Stimulated activated CD4-positive, alpha-beta T cell treated with anti-CD3 and anti-CD28 coated beads, Interleukin-12 subunit alpha, Interleukin-12 subunit beta, amount 100 ng/mL, for 4 hours (primary cell): ENCODE data around the gene MEN1.

Experiments
- DNase-seq: peaks from one replicate; pipeline ENCODE4 v3.0.0-alpha.2; 2020

Gene MEN1

GRCh38 chr11:64845129-64845775 lies 34.9 kb upstream of the MEN1 start:
- no peak for DNase-seq

- peak; percentile 55 for DNase-seq
Observed at GRCh38 chr11:64844330-64845128, 34.2 kb upstream of the MEN1 start, which contains the start of gene CDC42BPG. CDC42BPG (minus strand) TSS chr11:64844653; CDS start chr11:64844569, 84 bp downstream.

DNA sequence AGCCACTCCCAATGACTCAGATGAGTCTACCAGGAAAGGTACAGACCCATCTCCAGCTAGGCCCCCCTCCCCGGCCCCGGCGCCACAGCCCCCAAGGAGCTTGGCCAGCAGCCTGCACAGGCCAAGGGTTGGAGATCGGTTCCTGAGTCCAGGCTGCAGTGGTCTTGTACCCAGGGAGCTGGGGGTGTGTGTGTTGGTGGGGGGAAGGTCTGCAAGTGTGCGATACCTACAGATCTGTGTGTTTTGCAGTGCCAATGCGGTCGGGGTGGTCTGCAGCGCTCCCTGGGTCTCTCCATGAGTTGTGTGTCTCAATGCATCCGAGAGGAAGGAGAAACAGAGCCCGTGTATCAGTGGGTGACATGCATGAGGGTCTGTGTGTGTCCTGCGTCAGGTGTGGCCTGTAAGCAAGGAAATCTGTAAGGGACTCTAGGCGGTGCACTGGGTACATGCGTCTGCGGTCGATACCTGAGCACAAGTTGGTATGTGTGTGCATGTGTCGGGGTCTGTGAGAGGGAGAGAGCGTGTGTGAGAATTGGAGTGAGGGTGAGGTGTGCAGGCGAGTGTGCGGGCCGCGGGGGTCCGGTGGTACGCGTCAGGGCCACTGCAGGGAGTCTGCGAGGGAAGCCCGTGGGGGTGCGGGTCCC lies 33.5 kb upstream of the MEN1 start:
- no peak for DNase-seq

DNA sequence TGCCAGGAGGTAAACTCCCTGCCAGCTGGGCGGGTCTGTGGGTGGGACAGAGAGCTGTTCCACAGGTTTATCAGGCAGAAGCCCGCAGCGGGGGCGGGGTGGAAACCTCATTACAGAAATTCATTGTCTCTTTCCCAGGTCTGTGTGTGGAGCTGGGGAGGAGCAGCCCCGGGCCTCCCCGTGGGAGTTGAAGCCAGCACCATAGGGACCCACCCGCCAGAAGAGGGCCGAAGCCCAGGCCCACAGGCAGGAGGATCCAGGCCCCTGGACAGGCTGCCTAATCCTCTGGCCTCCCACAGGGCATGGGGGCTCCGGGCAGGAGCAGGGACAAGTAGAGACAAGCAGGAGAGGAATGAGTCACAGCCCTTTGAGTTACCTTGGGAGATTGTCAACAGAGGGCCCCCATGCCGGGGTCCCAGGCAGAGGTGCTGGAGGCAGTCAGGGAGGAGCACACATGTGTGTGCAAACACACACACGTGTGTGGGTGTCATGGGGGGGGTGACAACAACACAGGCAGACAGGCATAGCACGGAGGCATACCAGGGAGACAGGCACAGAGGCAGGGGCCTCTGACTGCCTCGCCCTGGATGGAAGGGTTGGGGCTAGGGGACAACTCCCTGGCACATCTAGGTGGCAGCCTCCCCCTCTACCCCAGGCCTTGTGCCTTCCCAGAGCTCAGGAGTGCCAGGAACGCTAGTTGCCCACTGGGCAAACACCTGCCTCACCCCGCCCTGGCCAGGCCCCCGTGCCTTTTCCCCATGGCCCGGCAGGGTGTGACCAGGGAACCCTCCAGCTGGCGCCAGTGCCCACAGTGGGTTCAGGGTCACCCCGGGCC lies 32.7 kb upstream of the MEN1 start:
- DNase-seq = no peak

DNA sequence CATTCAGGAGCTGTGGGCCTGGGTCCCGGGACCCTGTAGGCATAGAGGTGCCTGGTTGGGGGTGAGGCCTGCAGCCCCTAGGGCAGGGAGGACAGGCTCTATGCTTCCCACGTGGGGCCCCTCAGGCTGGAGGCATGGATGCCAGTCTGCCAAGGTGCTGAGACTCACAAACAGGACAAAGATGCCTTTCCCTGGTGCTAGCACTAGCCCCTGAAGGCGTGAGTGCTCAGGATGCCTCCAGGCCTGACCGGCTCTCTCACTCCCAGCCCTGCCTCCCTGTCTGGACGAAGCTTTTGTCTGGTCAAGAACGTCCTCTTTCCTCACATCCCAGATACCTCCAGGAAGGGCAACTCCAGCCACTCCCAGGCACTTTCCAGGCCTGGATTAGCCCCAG lies 32.0 kb upstream of the MEN1 start:
- no peak for DNase-seq

- DNase-seq = no peak
Observed at GRCh38 chr11:64841592-64842365, 31.4 kb upstream of the MEN1 start.

DNA sequence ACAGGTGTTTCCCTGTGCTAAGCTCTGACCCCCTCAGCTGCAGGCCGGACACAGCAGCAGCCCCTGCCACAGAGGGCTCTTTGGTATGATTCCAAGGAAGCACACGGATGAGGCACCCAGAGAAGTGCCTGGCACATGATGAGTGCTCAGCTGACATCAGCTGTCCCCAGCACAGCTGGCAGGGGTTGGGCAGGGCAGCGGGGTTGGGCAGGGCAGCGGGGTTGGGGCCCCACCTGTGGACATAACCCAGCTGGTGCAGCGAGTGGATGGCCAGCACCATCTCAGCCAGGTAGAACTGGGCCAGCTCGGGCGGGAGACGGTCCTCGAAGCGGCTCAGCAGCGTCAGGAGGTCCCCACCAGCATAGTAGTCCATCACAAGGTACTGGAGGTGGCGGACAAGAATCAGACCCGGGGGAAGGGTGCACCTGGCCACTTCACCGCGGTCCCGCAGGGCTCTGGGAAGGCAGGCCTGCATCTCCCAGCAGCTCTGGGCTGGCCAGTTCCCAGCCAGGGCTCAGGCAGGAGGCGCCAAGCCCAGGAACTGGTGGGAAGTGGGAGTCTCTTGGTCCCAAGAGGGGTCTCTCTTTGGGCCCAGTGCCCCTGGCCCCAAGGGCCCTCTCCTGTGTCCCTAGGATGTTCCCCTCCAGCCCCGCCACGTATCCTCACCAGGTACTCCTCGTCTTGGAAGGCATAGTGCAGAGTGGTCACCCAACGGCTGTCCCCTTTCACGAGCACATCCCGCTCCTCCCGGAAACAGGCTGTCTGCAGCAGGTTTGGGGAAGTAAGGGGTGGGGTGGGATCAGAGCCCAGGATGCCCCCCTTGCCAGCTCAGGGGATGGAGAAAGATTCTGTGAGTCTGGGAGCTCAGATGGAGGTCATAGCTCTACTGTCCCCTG lies 29.8 kb upstream of the MEN1 start:
- no peak for DNase-seq

DNA sequence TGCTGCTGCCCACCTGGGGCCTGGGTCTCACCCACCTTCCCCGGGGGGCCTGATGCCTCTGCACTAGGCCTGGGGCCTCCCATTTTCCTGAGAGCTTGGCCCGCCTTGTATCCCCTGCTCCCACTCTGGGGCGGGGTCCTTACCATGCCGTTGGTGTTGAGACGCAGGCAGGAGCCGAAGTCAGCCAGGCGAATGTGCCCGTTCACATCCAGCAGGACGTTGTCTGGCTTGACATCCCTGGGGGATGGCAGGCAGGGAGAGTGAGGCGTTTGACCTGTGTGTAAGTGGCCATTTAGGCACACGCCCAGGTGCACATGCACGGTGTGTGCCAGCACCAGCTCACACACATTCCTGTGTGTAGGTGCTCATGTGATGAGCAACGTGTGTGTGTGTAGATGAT lies 29.0 kb upstream of the MEN1 start:
- DNase-seq = no peak

DNA sequence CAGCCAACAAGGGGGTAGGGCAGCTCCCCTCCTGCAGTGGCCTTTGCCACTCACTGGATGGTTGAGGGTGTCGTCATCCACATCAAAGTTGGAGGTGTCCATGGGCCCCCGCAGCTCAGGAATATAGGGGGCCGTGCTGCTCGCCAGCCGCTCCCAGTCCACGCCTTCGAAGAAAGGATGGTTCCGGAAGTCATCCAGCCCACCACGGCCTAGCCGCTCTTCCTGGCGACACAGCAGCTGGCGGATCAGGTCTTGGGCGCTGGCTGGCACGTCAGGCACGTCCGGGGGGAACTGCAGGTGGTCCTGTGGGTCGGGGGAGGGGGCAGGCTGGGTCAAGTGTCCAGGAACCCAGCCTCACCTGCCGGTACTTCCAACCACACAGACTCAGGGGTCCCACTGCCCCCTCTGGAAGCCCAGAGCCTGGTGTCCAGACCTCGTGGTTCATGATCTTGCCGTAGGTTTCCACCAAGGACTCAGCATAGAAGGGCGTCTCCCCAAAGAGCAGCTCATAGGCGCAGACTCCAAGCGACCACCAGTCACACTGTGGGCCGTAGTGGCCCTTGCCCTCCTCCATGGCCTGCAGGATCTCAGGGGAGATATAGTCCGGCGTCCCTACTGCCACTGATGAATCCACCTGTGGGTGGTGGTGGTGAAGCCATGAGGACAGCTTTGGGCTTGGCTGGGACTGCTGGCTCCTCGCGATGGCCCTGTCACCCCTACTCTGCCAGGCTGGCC lies 28.4 kb upstream of the MEN1 start:
- DNase-seq = no peak

GRCh38 chr11:64837887-64838351 lies 27.6 kb upstream of the MEN1 start:
- no peak for DNase-seq

DNA sequence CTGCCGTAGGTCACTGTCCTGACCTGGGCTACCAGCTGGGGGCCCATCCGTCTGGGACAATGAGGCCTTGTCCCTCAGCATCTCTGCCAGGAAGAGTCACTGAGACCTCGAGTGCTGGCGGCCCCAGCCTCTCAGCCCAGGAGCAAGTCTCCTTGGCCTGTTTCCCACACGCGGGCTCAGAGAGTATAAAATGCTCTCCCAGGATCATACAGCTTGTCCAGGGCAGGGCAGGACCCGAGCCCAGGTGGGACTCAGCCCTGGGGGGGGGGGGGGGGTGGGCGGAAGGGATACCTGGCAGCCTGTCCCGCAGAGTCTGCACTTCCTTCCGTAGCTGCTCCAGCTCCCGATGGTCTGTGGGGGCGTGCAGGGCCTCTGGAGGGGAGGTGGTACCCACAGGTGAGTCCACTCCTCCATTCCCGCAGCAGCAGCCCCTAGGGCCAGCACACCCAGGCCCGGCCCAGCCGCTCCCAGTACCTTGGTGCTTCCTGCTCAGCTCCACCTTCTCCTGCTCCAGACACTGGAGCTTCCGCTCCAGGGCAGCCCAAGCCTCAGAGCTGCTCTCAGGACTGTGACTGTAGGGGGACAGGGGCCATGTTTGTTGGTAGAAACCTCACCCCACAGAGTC lies 26.2 kb upstream of the MEN1 start:
- no peak for DNase-seq

- no peak for DNase-seq
Observed at GRCh38 chr11:64835616-64836447, 25.5 kb upstream of the MEN1 start.

DNA sequence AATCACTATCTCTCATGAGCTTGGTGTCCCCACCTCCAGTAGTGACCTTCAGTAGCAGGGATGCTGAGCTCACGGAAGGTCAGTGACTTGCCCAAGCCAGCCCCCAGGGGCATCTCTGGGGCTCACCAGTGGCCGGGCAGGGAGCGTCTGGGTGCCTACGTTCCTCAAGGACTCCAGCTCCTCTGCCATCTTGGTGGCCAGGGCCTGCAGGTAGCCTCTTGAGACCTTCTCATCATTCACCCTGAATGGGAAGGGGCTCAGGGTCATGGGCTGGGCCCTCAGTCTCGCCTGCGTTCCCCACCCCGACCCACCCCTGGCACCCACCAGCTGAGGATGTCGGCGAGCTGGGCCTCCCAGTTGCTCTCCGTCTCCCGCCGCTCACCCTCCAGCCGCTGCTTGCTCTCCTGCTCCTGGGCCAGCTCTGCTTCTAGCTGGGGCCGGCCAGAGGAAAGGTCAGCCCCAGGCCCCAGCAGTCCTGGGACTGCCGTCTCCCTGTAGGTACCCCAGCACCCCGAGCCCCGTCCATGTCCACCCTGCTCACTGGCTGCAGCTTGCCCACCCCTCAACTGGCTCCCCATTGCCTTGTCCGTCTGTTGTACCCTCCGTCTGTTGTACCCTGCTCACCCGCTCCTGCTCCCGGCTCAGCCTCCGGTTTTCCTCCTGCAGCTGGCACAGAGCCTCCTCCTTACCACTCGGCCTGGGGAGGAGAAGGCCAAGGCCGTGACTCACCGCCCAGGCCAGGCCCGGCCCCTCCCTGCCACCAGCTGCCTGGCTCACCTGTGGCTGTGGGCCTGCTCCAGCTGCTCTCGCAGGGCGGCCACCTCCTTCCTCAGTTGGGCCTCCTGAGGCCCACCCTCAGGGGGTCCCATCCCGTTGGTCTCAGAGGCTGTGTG lies 24.6 kb upstream of the MEN1 start:
- DNase-seq = no peak

GRCh38 chr11:64834031-64834722 lies 23.8 kb upstream of the MEN1 start:
- DNase-seq = no peak

- no peak for DNase-seq
Observed at GRCh38 chr11:64833509-64833908, 23.2 kb upstream of the MEN1 start.

DNA sequence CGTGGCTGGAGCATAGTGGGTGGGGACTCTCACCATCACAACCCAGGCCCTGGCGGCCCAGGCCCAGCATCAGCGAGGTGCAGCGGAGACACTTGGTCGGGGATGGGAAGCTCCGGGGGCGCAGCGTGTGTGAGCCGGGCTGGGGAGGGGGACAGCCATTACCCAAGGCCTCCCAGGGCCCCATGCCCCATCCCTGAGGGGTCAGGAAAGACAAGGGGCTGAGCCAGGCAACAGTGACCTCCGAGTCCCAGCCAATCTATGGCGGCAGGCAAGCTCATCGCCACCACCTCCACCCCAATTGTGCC lies 22.8 kb upstream of the MEN1 start:
- no peak for DNase-seq

DNA sequence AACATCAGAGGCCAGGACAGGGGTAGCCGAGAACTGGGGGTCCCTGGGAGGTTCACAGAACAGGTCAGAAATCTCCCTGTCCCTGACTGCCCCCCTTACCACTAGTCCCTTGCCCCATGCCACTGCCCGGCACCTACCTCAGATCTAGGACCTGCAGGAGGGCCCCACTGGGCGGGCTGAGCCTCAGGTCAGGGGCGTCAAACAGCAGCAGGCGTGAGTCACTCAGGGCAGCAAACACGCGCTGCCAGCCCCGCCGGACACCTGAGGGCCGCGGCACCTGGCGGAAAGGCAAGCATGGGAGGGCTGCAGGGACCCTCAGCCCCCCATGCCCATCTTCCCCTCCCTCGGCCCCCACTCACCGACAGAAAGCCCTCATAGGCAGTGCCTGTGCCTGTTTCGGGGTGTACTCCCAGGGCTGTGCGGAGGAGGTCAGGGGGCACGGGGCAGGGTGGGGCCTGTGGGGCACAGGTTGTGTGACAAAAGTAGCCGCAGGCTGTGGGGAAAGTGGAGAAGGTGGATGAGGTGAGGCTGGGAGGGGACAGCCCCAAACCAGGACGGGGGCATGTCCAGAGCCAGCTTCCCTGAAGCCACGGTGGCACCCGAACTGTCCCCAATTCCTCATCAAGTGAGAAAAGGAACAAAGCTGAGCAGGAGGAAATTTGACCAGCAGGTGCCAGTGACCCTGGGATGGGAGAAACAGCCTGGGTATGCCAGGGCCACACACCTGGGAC lies 22.3 kb upstream of the MEN1 start:
- DNase-seq = no peak
